Sigmoid colon (tissue), 7 donors: ENCODE measurements around the gene ATP12A. TPM values are rescaled to one million over a fixed set of nuclear protein-coding genes. Genes with fewer than 3 reads are reported as not detected.

Experiments used
- DNase-seq: peaks from one replicate; pipeline ENCODE4 v3.0.0-alpha.2; 2019
- H3K27ac ChIP-seq, 4 donors: fragments of 200-600 bp; sonication (generic); one replicate each; pipeline ENCODE4 v1.5.1; 2016 to 2019; ENCODE audit warnings: mild to moderate bottlenecking in 1 of 4
- H3K27me3 ChIP-seq, 3 donors: fragments of 200-600 bp; sonication (generic); one replicate each; pipeline ENCODE4 v1.5.1; 2019; ENCODE audit warnings: mild to moderate bottlenecking in 1 of 3
- H3K36me3 ChIP-seq, 4 donors: fragments of 200-600 bp; sonication (generic); one replicate each; pipeline ENCODE4 v1.5.1; 2016 to 2019
- H3K4me1 ChIP-seq, 4 donors: fragments of 200-600 bp; sonication (generic); one replicate each; pipeline ENCODE4 v1.5.1; 2017 to 2019
- H3K4me3 ChIP-seq, 4 donors: fragments of 200-600 bp; sonication (generic); one replicate each; pipeline ENCODE4 v1.5.1; 2017 to 2019; ENCODE audit warnings: mild to moderate bottlenecking in 2 of 4, moderate library complexity in 1 of 4
- H3K9me3 ChIP-seq, 4 donors: fragments of 200-600 bp in 3 of 4; sonication (generic) in 3 of 4; one replicate each; pipeline versions ENCODE4 v1.5.1 to v1.6.1; 2013 to 2019
- CTCF ChIP-seq, 4 experiments: fragments of 450-650 bp in 3 of 4; fragments of 200-600 bp in 1 of 4; IDR thresholded peaks; one replicate each; pipeline ENCODE4 v1.5.1; 2016 to 2019; ENCODE audit warnings: antibody characterized with exemption in 4 of 4, mild to moderate bottlenecking in 3 of 4, moderate library complexity in 2 of 4
- EP300 ChIP-seq, 4 donors: sonication (generic); formaldehyde crosslinking; IDR thresholded peaks; one replicate each; pipeline ENCODE4 v1.6.1; 2017; ENCODE audit warnings: antibody characterized with exemption in 4 of 4
- POLR2A ChIP-seq, 2 donors: fragments of 450-650 bp; IDR thresholded peaks; one replicate each; pipeline ENCODE4 v1.6.1; 2016; ENCODE audit warnings: antibody characterized with exemption in 2 of 2, mild to moderate bottlenecking in 2 of 2, moderate library complexity in 2 of 2
- POLR2AphosphoS5 ChIP-seq, 4 donors: sonication (generic); formaldehyde crosslinking; IDR thresholded peaks; one replicate each; pipeline ENCODE4 v1.6.1; 2017; ENCODE audit warnings: antibody characterized with exemption in 4 of 4
- WGBS, 2 donors: extraction: QIAGEN DNeasy Blood & Tissue Kit; methylation state at CpG; one replicate each; pipeline ENCODE4 v1.1.7; 2013; 5-methylcytosine and 5-hydroxymethylcytosine counted together
- intact Hi-C: fragments of 100-400 bp; cut with DNase I; formaldehyde crosslinking; loops from one replicate; pipeline ENCODE4 v1.15.1; 2023
- polyA plus RNA-seq, 3 donors: library from polyadenylated mRNA; stranded (reverse); fragments of 200-250 nt; gene quantifications; one replicate each; pipeline ENCODE4 v1.2.3, GENCODE V29; 2013
- total RNA-seq, 4 donors: library from RNA; depleted of rRNA; stranded (reverse); fragments of >200 nt; gene quantifications; one replicate each; pipeline ENCODE4 v1.1.0, GENCODE V29; 2016
- donor health status: healthy with polysubstance abuse.
- donor health status: Bipolar disorder and iron deficiency.
- donor health status: healthy.

The ATP12A gene
- total RNA-seq (not detected), polyA plus RNA-seq (not detected)

- Histone ChIP-seq H3K27me3 (peaks cover 16 to 31% (median 19%) of the 10 kb centered on the region in 3 donors), H3K36me3 (no peaks in the 10 kb centered on the region), H3K27ac (no peak within 1 kb of the TSS), H3K4me3 (peak within 1 kb of the TSS in 3 of 4 donors; percentile 23 to 42 (median 33)), H3K4me1 (peaks cover 0 to 12% (median 10%) of the 10 kb centered on the region in 4 donors), H3K9me3 (no peaks in the 10 kb centered on the region)
- intact Hi-C loops = no loop called here
- DNase-seq = no peak
- WGBS, 2 donors = 1 to 2% methylated on average over 75 of the region's 75 CpGs
- TF ChIP-seq POLR2AphosphoS5 (IDR thresholded peaks at IDR 0.05) (no peak), POLR2A (IDR thresholded peaks at IDR 0.05) (no peak), EP300 (IDR thresholded peaks at IDR 0.05) (no peak), CTCF (IDR thresholded peaks at IDR 0.05) (no peak)
Observed at GRCh38 chr13:24680258-24680920, at the start of gene ATP12A. Gene ATP12A (plus strand): TSS chr13:24680408. CDS start chr13:24680744, 336 bp downstream.

- H3K4me3 ChIP-seq = no peak overlapping the region
- H3K27me3 ChIP-seq = no peaks in the 10 kb centered on the region
- intact Hi-C loops = no loop called here
- H3K4me1 ChIP-seq = no peaks in the 10 kb centered on the region
- H3K9me3 ChIP-seq = no peaks in the 10 kb centered on the region
- DNase-seq = no peak
- H3K27ac ChIP-seq = no peak overlapping the region
- TF ChIP-seq EP300 (IDR thresholded peaks at IDR 0.05) (no peak), POLR2A (IDR thresholded peaks at IDR 0.05) (no peak), CTCF (IDR thresholded peaks at IDR 0.05) (no peak), POLR2AphosphoS5 (IDR thresholded peaks at IDR 0.05) (no peak)
- WGBS, 2 donors = 82 to 84% methylated on average over 13 of the region's 13 CpGs
- no peaks in the 10 kb centered on the region for H3K36me3 ChIP-seq
Observed at GRCh38 chr13:24630851-24631620, 49.2 kb upstream of the ATP12A start.

GRCh38 chr13:24631922-24632321, 48.3 kb upstream of the ATP12A start:
- H3K27me3 ChIP-seq = no peaks in the 10 kb centered on the region
- no peak for TF ChIP-seq POLR2A (IDR thresholded peaks at IDR 0.05)
- no peak for TF ChIP-seq EP300 (IDR thresholded peaks at IDR 0.05)
- no peak for TF ChIP-seq CTCF (IDR thresholded peaks at IDR 0.05)
- no peak for TF ChIP-seq POLR2AphosphoS5 (IDR thresholded peaks at IDR 0.05)
- no peak overlapping the region for H3K27ac ChIP-seq
- H3K4me3 ChIP-seq = no peak overlapping the region
- H3K36me3 ChIP-seq = no peaks in the 10 kb centered on the region
- WGBS, 2 donors = 87 to 91% methylated on average over 5 of the region's 5 CpGs
- no peak for DNase-seq
- intact Hi-C loops = no loop called here
- no peaks in the 10 kb centered on the region for H3K4me1 ChIP-seq
- H3K9me3 ChIP-seq = no peaks in the 10 kb centered on the region

- Histone ChIP-seq H3K36me3 (no peaks in the 10 kb centered on the region), H3K4me1 (no peaks in the 10 kb centered on the region), H3K27me3 (no peaks in the 10 kb centered on the region), H3K9me3 (no peaks in the 10 kb centered on the region), H3K4me3 (no peak overlapping the region), H3K27ac (no peak overlapping the region)
- intact Hi-C loops = no loop called here
- no peak for DNase-seq
- TF ChIP-seq CTCF (IDR thresholded peaks at IDR 0.05) = no peak
- no peak for TF ChIP-seq EP300 (IDR thresholded peaks at IDR 0.05)
- no peak for TF ChIP-seq POLR2AphosphoS5 (IDR thresholded peaks at IDR 0.05)
- WGBS, 2 donors = 83 to 89% methylated on average over 6 of the region's 6 CpGs
Observed at GRCh38 chr13:24632382-24633121, 47.7 kb upstream of the ATP12A start.
